Tibial nerve (tissue), 4 donors: Measurements from ENCODE around the gene KAT6B. TPM values are rescaled to one million over a fixed set of nuclear protein-coding genes. Genes with fewer than 3 reads are reported as not detected.

ENCODE experiments used
- DNase-seq, 2 donors: peaks; one replicate each; pipeline ENCODE4 v3.0.0-alpha.2; 2019; ENCODE audit warnings: low spot score in 2 of 2
- H3K27ac ChIP-seq, 4 donors: fragments of 200-600 bp; sonication (generic) in 3 of 4; one replicate each; pipeline ENCODE4 v1.5.1; 2017 to 2019; ENCODE audit warnings: mild to moderate bottlenecking in 1 of 4
- H3K27me3 ChIP-seq, 2 donors: fragments of 200-600 bp; sonication (generic) in 1 of 2; one replicate each; pipeline versions ENCODE4 v1.5.1 to v1.6.0; 2017 to 2019
- H3K36me3 ChIP-seq, 3 donors: fragments of 200-600 bp; sonication (generic); one replicate each; pipeline ENCODE4 v1.5.1; 2018 to 2019
- H3K4me1 ChIP-seq, 4 donors: fragments of 200-600 bp; sonication (generic) in 3 of 4; one replicate each; pipeline ENCODE4 v1.5.1; 2017 to 2019
- H3K4me3 ChIP-seq, 4 donors: fragments of 200-600 bp; sonication (generic) in 3 of 4; one replicate each; pipeline ENCODE4 v1.5.1; 2017 to 2019; ENCODE audit warnings: mild to moderate bottlenecking in 1 of 4, moderate library complexity in 1 of 4
- H3K9me3 ChIP-seq, 4 donors: fragments of 200-600 bp; sonication (generic) in 3 of 4; one replicate each; pipeline ENCODE4 v1.5.1; 2017 to 2019
- CTCF ChIP-seq, 5 experiments: fragments of 200-600 bp in 3 of 5; fragments of 450-650 bp in 2 of 5; sonication (generic) in 3 of 5; IDR thresholded peaks; one replicate each; pipeline ENCODE4 v1.5.1; 2016 to 2019; ENCODE audit warnings: antibody characterized with exemption in 5 of 5, mild to moderate bottlenecking in 3 of 5, moderate library complexity in 2 of 5
- EP300 ChIP-seq, 2 donors: sonication (generic); formaldehyde crosslinking; IDR thresholded peaks; one replicate each; pipeline ENCODE4 v1.6.1; 2017; ENCODE audit warnings: antibody characterized with exemption in 2 of 2, mild to moderate bottlenecking in 1 of 2
- POLR2A ChIP-seq, 2 donors: fragments of 450-650 bp; IDR thresholded peaks; one replicate each; pipeline ENCODE4 v1.6.1; 2017; ENCODE audit warnings: antibody characterized with exemption in 2 of 2, mild to moderate bottlenecking in 2 of 2, moderate library complexity in 2 of 2
- WGBS, 2 donors: methylation state at CpG; one replicate each; pipeline ENCODE4 v1.1.5; 2018; 5-methylcytosine and 5-hydroxymethylcytosine counted together
- total RNA-seq, 4 donors: library from RNA; depleted of rRNA; stranded (reverse); fragments of >200 nt; gene quantifications; one replicate each; pipeline ENCODE4 v1.1.0, GENCODE V29; 2016

Gene KAT6B
- total RNA-seq, 4 donors from 2014 or later: 42.3 to 59.7 (median 45.6) TPM

DNA sequence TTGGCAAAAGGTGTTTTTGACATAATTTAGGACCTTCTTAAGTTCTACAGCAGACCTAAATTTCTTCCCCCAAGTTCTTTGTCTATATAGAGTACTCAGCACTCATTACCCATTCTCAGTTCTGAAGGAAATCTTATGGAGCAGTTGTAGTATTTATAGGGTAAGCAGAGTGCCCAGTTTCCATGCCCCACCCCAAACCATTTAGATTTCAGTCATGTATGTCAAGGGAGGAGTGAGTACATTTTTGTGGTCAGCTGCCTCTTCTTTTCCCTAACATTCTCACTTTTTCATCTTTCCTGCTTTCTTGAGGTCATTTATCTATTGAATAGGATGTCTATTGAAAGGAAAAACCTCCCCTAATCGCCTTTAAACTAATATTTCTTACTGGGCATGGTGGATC is 83.3 kb downstream of the KAT6B start:
- Histone ChIP-seq H3K4me1 (peaks cover 0 to 27% (median 12%) of the 10 kb centered on the region in 4 donors), H3K36me3 (no peaks in the 10 kb centered on the region), H3K4me3 (no peak overlapping the region), H3K27ac (no peak overlapping the region), H3K9me3 (no peaks in the 10 kb centered on the region), H3K27me3 (no peaks in the 10 kb centered on the region)
- 80 to 82% methylated on average over 1 of the region's 1 CpG for WGBS, 2 donors
- no peak for DNase-seq
- TF ChIP-seq EP300 (IDR thresholded peaks at IDR 0.05) (no peak), POLR2A (IDR thresholded peaks at IDR 0.05) (no peak), CTCF (IDR thresholded peaks at IDR 0.05) (no peak)

DNA sequence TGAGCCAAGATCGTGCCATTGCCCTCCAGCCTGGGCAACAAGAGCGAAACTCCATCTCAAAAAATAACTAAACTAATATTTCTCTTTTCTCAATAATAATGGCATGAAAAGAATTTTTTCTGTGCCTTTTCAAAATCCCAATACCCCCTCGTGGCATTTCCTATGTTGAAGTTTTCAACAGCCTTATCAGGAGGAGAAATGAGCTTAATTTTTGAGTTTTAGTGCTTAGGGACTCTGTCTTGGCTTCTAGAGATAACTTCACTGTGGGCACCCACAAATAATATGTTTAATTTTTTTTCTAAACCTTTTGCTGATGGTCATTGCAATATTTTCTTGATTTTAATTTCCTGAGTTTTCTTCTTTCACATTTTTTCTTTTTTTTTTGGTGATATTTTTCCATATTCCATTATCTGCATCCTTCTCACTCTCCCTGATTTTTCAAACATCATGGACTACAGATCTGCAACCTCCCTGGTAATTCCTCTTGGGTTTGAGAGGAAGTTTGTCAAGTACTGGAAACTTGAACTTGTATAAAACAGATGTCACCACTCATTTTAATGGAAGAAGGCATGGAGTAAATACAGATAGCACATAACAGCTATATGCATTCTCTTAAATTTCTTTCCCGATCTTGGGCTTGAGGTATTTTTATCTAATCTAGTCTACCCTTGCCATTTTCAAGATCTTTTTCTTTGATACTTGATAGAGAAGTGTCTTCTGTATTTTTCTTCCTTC is 84.0 kb downstream of the KAT6B start:
- Histone ChIP-seq H3K4me1 (peaks cover 0 to 34% (median 12%) of the 10 kb centered on the region in 4 donors), H3K4me3 (no peak overlapping the region), H3K9me3 (no peaks in the 10 kb centered on the region), H3K36me3 (no peaks in the 10 kb centered on the region), H3K27me3 (no peaks in the 10 kb centered on the region), H3K27ac (no peak overlapping the region)
- 80% methylated on average over 4 of the region's 4 CpGs for WGBS, 2 donors
- no peak for DNase-seq
- TF ChIP-seq CTCF (IDR thresholded peaks at IDR 0.05) (no peak), POLR2A (IDR thresholded peaks at IDR 0.05) (no peak), EP300 (IDR thresholded peaks at IDR 0.05) (no peak)

DNA sequence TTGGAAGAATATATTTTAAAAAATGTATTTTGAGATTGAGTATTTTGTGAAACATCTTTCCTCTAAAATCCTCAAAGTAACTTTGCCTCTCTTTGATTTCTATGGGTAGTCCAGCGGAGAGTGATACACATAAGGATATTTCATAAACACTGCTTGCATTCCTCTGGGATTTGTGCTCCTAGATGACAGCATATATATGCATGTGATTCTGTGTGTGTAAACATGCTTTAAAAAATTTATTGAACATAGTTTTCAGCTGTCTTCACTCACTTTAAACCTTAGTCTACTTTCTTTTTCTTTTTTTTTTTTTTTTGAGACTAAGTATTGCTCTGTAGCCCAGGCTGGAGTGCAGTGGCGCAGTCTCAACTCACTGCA is 84.6 kb downstream of the KAT6B start:
- 96% methylated on average over 2 of the region's 2 CpGs for WGBS, 2 donors
- DNase-seq: no peak
- Histone ChIP-seq H3K27ac (no peak overlapping the region), H3K9me3 (no peaks in the 10 kb centered on the region), H3K36me3 (no peaks in the 10 kb centered on the region), H3K4me3 (no peak overlapping the region), H3K4me1 (peaks cover 0 to 36% (median 12%) of the 10 kb centered on the region in 4 donors), H3K27me3 (no peaks in the 10 kb centered on the region)
- TF ChIP-seq CTCF (IDR thresholded peaks at IDR 0.05) (no peak), EP300 (IDR thresholded peaks at IDR 0.05) (no peak), POLR2A (IDR thresholded peaks at IDR 0.05) (no peak)

DNA sequence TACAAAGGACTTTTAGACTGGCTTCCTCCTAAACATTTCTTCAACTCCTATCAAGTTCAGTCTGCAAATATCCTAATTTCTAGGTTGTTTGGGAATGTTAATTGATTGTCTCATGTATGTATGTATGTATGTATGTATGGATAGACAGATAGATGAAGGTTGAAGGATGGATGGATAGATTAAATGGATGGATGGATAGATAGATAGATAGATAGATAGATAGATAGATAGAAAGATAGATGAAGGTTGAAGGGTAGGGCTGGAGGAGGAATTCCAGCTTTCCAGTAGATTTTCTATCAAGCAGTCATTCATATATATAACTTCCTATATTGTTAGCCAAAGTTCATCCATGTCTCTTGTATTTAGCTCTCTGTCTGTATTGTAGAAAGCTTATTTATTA is 85.8 kb downstream of the KAT6B start:
- no peak for TF ChIP-seq CTCF (IDR thresholded peaks at IDR 0.05)
- TF ChIP-seq EP300 (IDR thresholded peaks at IDR 0.05): no peak
- no peak for TF ChIP-seq POLR2A (IDR thresholded peaks at IDR 0.05)
- H3K36me3 ChIP-seq: no peaks in the 10 kb centered on the region
- H3K27me3 ChIP-seq: no peaks in the 10 kb centered on the region
- no peaks in the 10 kb centered on the region for H3K9me3 ChIP-seq
- H3K4me1 ChIP-seq: peaks cover 0 to 30% (median 9%) of the 10 kb centered on the region in 4 donors
- H3K27ac ChIP-seq: no peak overlapping the region
- no peak overlapping the region for H3K4me3 ChIP-seq
- no peak for DNase-seq

GRCh38 chr10:74912682-74913081 is 86.3 kb downstream of the KAT6B start:
- no peak overlapping the region for H3K4me3 ChIP-seq
- peak overlapping the region in 2 of 4 donors; percentile 74 to 82 for H3K27ac ChIP-seq
- H3K27me3 ChIP-seq: no peaks in the 10 kb centered on the region
- no peaks in the 10 kb centered on the region for H3K9me3 ChIP-seq
- TF ChIP-seq CTCF (IDR thresholded peaks at IDR 0.05) (no peak), EP300 (IDR thresholded peaks at IDR 0.05) (no peak), POLR2A (IDR thresholded peaks at IDR 0.05) (no peak)
- no peak for DNase-seq
- H3K4me1 ChIP-seq: peaks cover 0 to 34% (median 8%) of the 10 kb centered on the region in 4 donors
- 86 to 90% methylated on average over 2 of the region's 2 CpGs for WGBS, 2 donors
- no peaks in the 10 kb centered on the region for H3K36me3 ChIP-seq
